ENCODE data around the gene NBPF1. TPM values are rescaled to one million over a fixed set of nuclear protein-coding genes. Genes with fewer than 3 reads are reported as not detected.
"Not testable (repeated sequence)": the region's sequence is repeated elsewhere in the genome, so short reads cannot be mapped to it uniquely, and the experiment has no call there.

The NBPF1 gene
- total RNA-seq, 1 experiment from 2014 or later: 28.9 TPM

DNA sequence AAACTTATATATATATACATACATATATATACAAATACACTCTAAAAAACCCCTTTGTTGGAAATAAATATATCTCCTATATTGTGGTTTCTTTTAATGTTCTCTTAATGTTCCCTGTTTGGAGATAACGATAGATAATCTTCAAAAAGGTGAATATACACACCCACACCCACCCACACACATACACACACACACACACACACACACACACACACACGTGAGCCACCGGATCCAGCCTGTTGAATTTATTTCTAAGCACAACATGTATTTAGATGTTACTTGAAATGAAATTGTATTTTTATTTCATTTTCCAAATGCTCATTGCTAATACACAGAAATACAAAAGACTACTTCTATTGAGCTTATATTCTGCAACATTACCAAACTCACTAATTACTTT is 14.0 kb downstream of the NBPF1 start:
- POLR2A ChIA-PET; H3K4me3 Mint-ChIP-seq (ENCODE audit: unreplicated experiment); H3K9me3 Mint-ChIP-seq (ENCODE audit: unreplicated experiment); H3K27ac Mint-ChIP-seq (ENCODE audit: low read depth, unreplicated experiment); BruUV-seq (replicated peaks); DNase-seq (ENCODE audit: unreplicated experiment); H3K4me1 Mint-ChIP-seq (ENCODE audit: insufficient read depth, unreplicated experiment); H3K36me3 Mint-ChIP-seq (ENCODE audit: insufficient read depth, unreplicated experiment); H3K27me3 Mint-ChIP-seq (ENCODE audit: insufficient read depth, unreplicated experiment); intact Hi-C loops (cut with micrococcal nuclease): not testable (repeated sequence)
- CTCF ChIA-PET: interaction anchor here (0.7 to 0.8 kb wide), 3 partner anchors 13 to 326 kb away, joined by 3 read pairs; no protein-coding TSS in a partner anchor

DNA sequence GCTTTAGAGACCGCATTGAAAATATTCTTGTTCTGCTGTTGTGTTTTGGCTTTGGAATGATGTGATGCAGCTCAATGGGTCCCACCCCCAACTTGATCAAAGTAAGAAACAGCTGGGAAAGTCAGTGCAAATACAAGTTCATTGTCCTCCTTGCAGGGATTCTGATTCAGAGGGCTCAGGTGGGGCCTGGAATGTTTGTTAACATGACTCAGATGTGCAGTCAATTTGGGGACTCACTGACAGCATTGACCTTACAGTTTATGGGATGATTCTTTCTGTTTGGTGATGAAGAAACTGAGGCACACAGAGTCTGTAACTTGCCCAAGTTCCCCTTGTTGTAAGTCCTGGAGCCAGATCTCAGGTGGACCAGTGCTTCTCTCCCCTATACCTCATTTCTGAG is 18.1 kb downstream of the NBPF1 start:
- intact Hi-C loops (cut with micrococcal nuclease); H3K4me3 Mint-ChIP-seq (ENCODE audit: unreplicated experiment); H3K9me3 Mint-ChIP-seq (ENCODE audit: unreplicated experiment); H3K27me3 Mint-ChIP-seq (ENCODE audit: insufficient read depth, unreplicated experiment); H3K36me3 Mint-ChIP-seq (ENCODE audit: insufficient read depth, unreplicated experiment); H3K4me1 Mint-ChIP-seq (ENCODE audit: insufficient read depth, unreplicated experiment); CTCF ChIA-PET; POLR2A ChIA-PET; BruUV-seq (replicated peaks); DNase-seq (ENCODE audit: unreplicated experiment); H3K27ac Mint-ChIP-seq (ENCODE audit: low read depth, unreplicated experiment): not testable (repeated sequence)

DNA sequence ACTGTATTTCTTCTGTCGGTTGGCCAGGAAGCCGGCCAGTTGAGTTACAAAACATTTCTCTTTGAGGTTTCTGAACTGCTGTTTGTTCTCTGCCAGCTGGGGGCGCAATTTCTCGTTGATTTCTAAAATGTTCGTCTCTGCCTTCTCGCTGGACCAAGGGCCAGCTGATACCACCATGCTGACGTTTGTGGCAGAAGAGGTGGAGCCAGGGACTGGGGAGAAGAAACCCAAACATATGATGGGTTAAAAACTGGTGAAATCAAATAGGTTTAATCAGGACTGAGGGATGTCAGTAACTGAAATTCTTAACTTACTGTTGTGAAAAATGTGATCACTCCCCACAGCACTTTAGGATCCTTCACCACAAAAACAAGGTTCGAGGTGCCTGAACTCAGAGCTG is 21.5 kb downstream of the NBPF1 start:
- H3K36me3 Mint-ChIP-seq (ENCODE audit: insufficient read depth, unreplicated experiment); H3K4me3 Mint-ChIP-seq (ENCODE audit: unreplicated experiment); H3K27me3 Mint-ChIP-seq (ENCODE audit: insufficient read depth, unreplicated experiment); H3K9me3 Mint-ChIP-seq (ENCODE audit: unreplicated experiment); intact Hi-C loops (cut with micrococcal nuclease); H3K27ac Mint-ChIP-seq (ENCODE audit: low read depth, unreplicated experiment); CTCF ChIA-PET; H3K4me1 Mint-ChIP-seq (ENCODE audit: insufficient read depth, unreplicated experiment); DNase-seq (ENCODE audit: unreplicated experiment); BruUV-seq (replicated peaks): not testable (repeated sequence)
- POLR2A ChIA-PET: interaction anchor here (0.9 kb wide), 1 partner anchor 110 kb away, joined by 3 read pairs; no protein-coding TSS in a partner anchor

DNA sequence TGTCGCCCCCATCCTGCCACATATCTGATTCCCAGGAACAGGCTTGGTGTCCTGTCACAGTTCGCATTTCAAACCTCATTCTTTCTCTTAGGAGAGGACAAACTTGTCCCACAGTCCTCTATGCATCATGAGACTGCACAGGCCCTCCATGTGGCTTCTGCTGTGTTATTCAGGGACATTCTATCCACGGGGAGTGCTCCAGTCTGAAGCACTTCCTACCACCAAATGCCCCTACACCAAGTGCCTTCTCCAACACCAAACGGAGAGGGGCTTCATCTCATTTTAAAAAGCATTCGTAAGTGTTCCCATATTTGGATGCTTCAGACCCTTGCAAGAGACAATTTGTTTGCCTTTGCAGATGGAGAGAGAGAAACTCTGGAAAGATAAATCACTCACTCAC is 25.3 kb downstream of the NBPF1 start:
- H3K36me3 Mint-ChIP-seq (ENCODE audit: insufficient read depth, unreplicated experiment): peaks cover 18% of the 10 kb centered on the region
- intact Hi-C loops (cut with micrococcal nuclease); CTCF ChIA-PET; H3K4me1 Mint-ChIP-seq (ENCODE audit: insufficient read depth, unreplicated experiment); H3K27ac Mint-ChIP-seq (ENCODE audit: low read depth, unreplicated experiment); H3K9me3 Mint-ChIP-seq (ENCODE audit: unreplicated experiment); H3K27me3 Mint-ChIP-seq (ENCODE audit: insufficient read depth, unreplicated experiment); BruUV-seq (replicated peaks); H3K4me3 Mint-ChIP-seq (ENCODE audit: unreplicated experiment); DNase-seq (ENCODE audit: unreplicated experiment); POLR2A ChIA-PET: not testable (repeated sequence)

DNA sequence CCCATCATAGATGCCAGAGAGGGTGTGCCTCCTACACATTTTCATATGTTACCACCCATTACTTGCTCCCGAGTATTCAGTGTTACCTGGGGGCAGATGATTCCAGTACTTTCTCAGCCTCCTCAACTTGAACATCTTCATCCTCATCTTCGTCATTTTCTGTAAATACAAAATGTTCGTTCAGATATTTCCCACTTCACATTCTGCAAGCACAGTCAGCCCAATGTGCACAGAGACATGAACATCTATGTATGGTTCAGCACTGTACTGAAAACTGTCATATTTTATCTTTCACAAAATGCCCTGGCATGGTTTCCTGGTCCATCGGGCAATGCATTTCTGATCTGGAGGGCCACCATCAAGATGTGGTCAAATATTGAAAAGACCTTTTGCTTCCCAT is 25.7 kb downstream of the NBPF1 start:
- not testable (repeated sequence) for H3K27ac Mint-ChIP-seq (ENCODE audit: low read depth, unreplicated experiment)

DNA sequence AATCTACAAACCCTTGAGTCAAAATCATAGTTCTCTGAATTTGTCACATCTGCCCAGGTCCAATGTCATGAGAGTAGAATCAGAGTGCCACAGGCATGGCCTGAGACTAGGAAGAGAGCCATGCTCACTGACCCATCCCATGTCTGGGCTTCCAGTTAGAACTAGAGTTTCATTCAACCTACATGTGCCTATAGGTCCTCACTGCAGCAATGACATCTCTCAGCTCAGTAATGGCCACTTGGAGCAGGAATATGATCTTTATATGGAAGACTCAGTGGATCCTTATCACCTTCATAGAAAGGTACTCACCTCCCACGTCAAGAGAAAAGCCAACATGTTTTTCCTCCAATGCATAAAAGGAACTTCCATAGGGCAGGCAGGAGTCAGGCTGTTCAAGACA is 48.0 kb downstream of the NBPF1 start:
- CTCF ChIA-PET: interaction anchor here (0.7 kb wide), 1 partner anchor 21 kb away, joined by 3 read pairs; no protein-coding TSS in a partner anchor
- H3K9me3 Mint-ChIP-seq (ENCODE audit: unreplicated experiment); H3K4me1 Mint-ChIP-seq (ENCODE audit: insufficient read depth, unreplicated experiment); H3K36me3 Mint-ChIP-seq (ENCODE audit: insufficient read depth, unreplicated experiment); H3K27me3 Mint-ChIP-seq (ENCODE audit: insufficient read depth, unreplicated experiment); DNase-seq (ENCODE audit: unreplicated experiment); H3K27ac Mint-ChIP-seq (ENCODE audit: low read depth, unreplicated experiment); H3K4me3 Mint-ChIP-seq (ENCODE audit: unreplicated experiment); intact Hi-C loops (cut with micrococcal nuclease); BruUV-seq (replicated peaks): not testable (repeated sequence)
- POLR2A ChIA-PET: interaction anchor here (0.7 kb wide), 1 partner anchor 150 kb away, joined by 3 read pairs; no protein-coding TSS in a partner anchor

More for the DNA sequence above, 25.7 kb downstream of the NBPF1 start:
- H3K4me1 Mint-ChIP-seq (ENCODE audit: insufficient read depth, unreplicated experiment); H3K9me3 Mint-ChIP-seq (ENCODE audit: unreplicated experiment); intact Hi-C loops (cut with micrococcal nuclease); CTCF ChIA-PET; H3K4me3 Mint-ChIP-seq (ENCODE audit: unreplicated experiment); POLR2A ChIA-PET; H3K27me3 Mint-ChIP-seq (ENCODE audit: insufficient read depth, unreplicated experiment); BruUV-seq (replicated peaks); DNase-seq (ENCODE audit: unreplicated experiment): not testable (repeated sequence)
- peaks cover 18% of the 10 kb centered on the region for H3K36me3 Mint-ChIP-seq (ENCODE audit: insufficient read depth, unreplicated experiment)

DNA sequence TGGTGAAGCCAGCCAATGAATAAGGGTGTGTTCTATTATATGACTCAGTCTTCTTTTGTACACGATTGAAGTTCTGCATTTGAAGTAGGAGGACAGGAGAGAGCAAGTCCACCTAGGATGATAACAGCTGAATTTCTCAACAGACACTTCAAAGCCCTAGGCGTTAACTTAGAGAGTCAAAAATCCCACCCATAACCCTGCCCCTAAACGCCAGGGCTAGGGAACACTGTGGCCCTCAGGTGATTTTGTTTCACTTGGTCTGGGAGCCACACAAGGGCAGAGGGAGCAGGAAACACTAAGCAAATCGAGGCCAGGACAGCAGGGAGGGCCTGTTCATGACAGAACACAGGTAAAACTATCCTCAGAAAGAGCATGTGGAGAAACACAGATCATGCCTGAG is 52.3 kb downstream of the NBPF1 start:
- BruUV-seq (replicated peaks); H3K27ac Mint-ChIP-seq (ENCODE audit: low read depth, unreplicated experiment); H3K4me3 Mint-ChIP-seq (ENCODE audit: unreplicated experiment); CTCF ChIA-PET; intact Hi-C loops (cut with micrococcal nuclease); POLR2A ChIA-PET; H3K9me3 Mint-ChIP-seq (ENCODE audit: unreplicated experiment); DNase-seq (ENCODE audit: unreplicated experiment); H3K36me3 Mint-ChIP-seq (ENCODE audit: insufficient read depth, unreplicated experiment); H3K27me3 Mint-ChIP-seq (ENCODE audit: insufficient read depth, unreplicated experiment); H3K4me1 Mint-ChIP-seq (ENCODE audit: insufficient read depth, unreplicated experiment): not testable (repeated sequence)

DNA sequence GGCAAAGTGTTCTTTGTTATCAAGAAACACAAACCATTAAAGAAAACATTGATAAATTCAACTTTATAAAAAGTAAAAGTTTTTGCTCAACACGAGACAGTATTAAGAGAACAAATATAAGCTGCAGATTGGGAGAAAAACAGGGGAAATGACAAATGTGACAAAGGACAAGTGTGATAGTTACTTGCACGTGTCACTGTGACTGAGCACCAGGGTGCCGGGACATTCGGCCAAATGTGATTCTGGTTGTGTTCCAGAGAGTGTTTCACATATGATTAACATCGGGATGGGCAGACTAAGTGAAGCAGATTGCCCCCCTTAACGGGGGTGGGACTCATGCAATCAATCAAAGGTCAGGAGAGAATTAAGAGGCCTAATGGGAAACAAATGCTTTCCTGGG is 52.9 kb downstream of the NBPF1 start:
- POLR2A ChIA-PET; H3K27ac Mint-ChIP-seq (ENCODE audit: low read depth, unreplicated experiment); H3K36me3 Mint-ChIP-seq (ENCODE audit: insufficient read depth, unreplicated experiment); H3K9me3 Mint-ChIP-seq (ENCODE audit: unreplicated experiment); DNase-seq (ENCODE audit: unreplicated experiment); H3K4me3 Mint-ChIP-seq (ENCODE audit: unreplicated experiment); H3K4me1 Mint-ChIP-seq (ENCODE audit: insufficient read depth, unreplicated experiment); BruUV-seq (replicated peaks); CTCF ChIA-PET; H3K27me3 Mint-ChIP-seq (ENCODE audit: insufficient read depth, unreplicated experiment); intact Hi-C loops (cut with micrococcal nuclease): not testable (repeated sequence)

DNA sequence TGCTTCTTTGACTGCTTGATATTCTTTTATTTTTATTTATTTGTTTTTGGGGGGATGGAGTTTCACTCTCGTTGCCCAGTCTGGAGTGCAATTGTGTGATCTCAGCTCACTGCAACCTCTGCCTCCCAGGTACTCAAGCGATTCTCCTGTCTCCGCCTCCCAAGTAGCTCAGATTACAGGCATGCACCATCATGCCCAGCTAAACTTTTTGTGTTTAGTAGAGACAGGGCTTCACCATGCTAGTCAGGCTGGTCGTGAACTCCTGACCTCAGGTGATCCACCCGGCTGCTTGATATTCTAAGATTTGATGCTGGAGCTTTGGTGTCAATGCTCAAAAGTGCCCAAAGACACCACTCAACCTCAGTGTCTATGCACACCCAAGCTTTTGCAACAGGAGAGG is 53.7 kb downstream of the NBPF1 start:
- H3K36me3 Mint-ChIP-seq (ENCODE audit: insufficient read depth, unreplicated experiment); H3K4me3 Mint-ChIP-seq (ENCODE audit: unreplicated experiment); intact Hi-C loops (cut with micrococcal nuclease); H3K27ac Mint-ChIP-seq (ENCODE audit: low read depth, unreplicated experiment); H3K4me1 Mint-ChIP-seq (ENCODE audit: insufficient read depth, unreplicated experiment); DNase-seq (ENCODE audit: unreplicated experiment); H3K9me3 Mint-ChIP-seq (ENCODE audit: unreplicated experiment); POLR2A ChIA-PET; H3K27me3 Mint-ChIP-seq (ENCODE audit: insufficient read depth, unreplicated experiment); BruUV-seq (replicated peaks): not testable (repeated sequence)
- CTCF ChIA-PET: interaction anchor here (0.6 to 0.8 kb wide), 2 partner anchors 150 to 373 kb away, joined by 3 read pairs; no protein-coding TSS in a partner anchor

DNA sequence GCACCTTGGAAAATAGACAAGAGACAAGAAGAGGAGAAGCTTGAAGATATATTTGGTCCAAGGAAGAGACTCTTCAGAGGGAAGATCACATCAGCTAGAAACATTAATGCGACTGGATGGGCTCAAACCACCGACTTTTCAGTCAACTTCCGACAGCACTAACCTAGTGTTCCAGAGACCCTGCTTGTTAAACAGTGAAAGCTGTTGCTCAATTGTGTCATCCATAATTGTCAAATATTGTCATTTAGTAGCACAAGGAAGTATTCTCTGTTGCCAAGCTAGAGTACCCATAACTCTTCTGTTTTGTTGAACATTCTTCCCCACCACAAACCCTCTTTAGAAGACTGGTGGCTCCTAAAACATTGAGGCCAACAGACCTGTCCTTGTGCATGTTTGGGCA is 56.3 kb downstream of the NBPF1 start:
- BruUV-seq (replicated peaks); H3K36me3 Mint-ChIP-seq (ENCODE audit: insufficient read depth, unreplicated experiment); H3K27me3 Mint-ChIP-seq (ENCODE audit: insufficient read depth, unreplicated experiment); CTCF ChIA-PET; H3K9me3 Mint-ChIP-seq (ENCODE audit: unreplicated experiment); intact Hi-C loops (cut with micrococcal nuclease); H3K4me3 Mint-ChIP-seq (ENCODE audit: unreplicated experiment); DNase-seq (ENCODE audit: unreplicated experiment); POLR2A ChIA-PET; H3K4me1 Mint-ChIP-seq (ENCODE audit: insufficient read depth, unreplicated experiment); H3K27ac Mint-ChIP-seq (ENCODE audit: low read depth, unreplicated experiment): not testable (repeated sequence)

Measured in MCF 10A (cell line).